Keratinocyte (primary cell): Measurements from ENCODE around the gene MRTFA. TPM values are rescaled to one million over a fixed set of nuclear protein-coding genes. Genes with fewer than 3 reads are reported as not detected.

Source experiments
- DNase-seq: peaks from one replicate; pipeline ENCODE4 v3.0.0-alpha.2; 2011; ENCODE audit warnings: low read depth, missing footprints, low spot score
- FAIRE-seq: peaks from 2 replicates; lab custom pipeline; 2011; peaks lifted over from hg19 to GRCh38; lab: Jason Lieb, UNC
- H2AFZ ChIP-seq: 2 replicates; pipeline ENCODE4 v1.6.0; 2012; ENCODE audit warnings: low read length, control low read depth, inconsistent platforms; ENCODE audit not compliant: control insufficient read depth
- H3K27ac ChIP-seq: 2 replicates; pipeline ENCODE4 v1.5.1; 2011; ENCODE audit warnings: low read length; ENCODE audit not compliant: control insufficient read depth, insufficient read depth
- H3K27me3 ChIP-seq: 3 replicates; pipeline ENCODE4 v1.6.0; 2011; ENCODE audit warnings: low read length; ENCODE audit not compliant: control insufficient read depth, insufficient read depth; ENCODE audit errors: extremely low read depth
- H3K36me3 ChIP-seq, 2 experiments: 2 replicates in 1 of 2; 3 replicates in 1 of 2; pipeline ENCODE4 v1.5.1; 2011; ENCODE audit warnings: low read length in 2 of 2, mild to moderate bottlenecking in 1 of 2; ENCODE audit not compliant: control insufficient read depth in 2 of 2, insufficient read depth in 2 of 2; ENCODE audit errors: extremely low read depth in 1 of 2
- H3K4me1 ChIP-seq: 3 replicates; pipeline ENCODE4 v1.5.1; 2011; ENCODE audit warnings: low read length; ENCODE audit not compliant: control insufficient read depth, insufficient read depth; ENCODE audit errors: extremely low read depth
- H3K4me2 ChIP-seq: 3 replicates; pipeline ENCODE4 v1.6.0; 2011; ENCODE audit warnings: low read depth, low read length; ENCODE audit not compliant: control insufficient read depth, insufficient read depth; ENCODE audit errors: extremely low read depth
- H3K4me3 ChIP-seq, 3 experiments: fragments of 200-600 bp in 1 of 3; sonication (generic) in 1 of 3; 2 replicates in 2 of 3; 3 replicates in 1 of 3; pipeline ENCODE4 v1.5.1; 2011 to 2016; ENCODE audit warnings: low read length in 3 of 3, mild to moderate bottlenecking in 3 of 3, control low read depth in 2 of 3, inconsistent platforms in 1 of 3, low read depth in 1 of 3, mixed read lengths in 1 of 3, mixed run types in 1 of 3, moderate library complexity in 1 of 3; ENCODE audit not compliant: control insufficient read depth in 2 of 3, insufficient read depth in 2 of 3; ENCODE audit errors: extremely low read depth in 1 of 3
- H3K79me2 ChIP-seq: 2 replicates; pipeline ENCODE4 v1.6.0; 2012; ENCODE audit warnings: low read length; ENCODE audit not compliant: control insufficient read depth, insufficient read depth
- H3K9ac ChIP-seq: 3 replicates; pipeline ENCODE4 v1.6.0; 2011; ENCODE audit warnings: low read length; ENCODE audit not compliant: control insufficient read depth, insufficient read depth; ENCODE audit errors: extremely low read depth
- H3K9me1 ChIP-seq: 3 replicates; pipeline ENCODE4 v1.6.0; 2011; ENCODE audit warnings: low read length; ENCODE audit not compliant: control insufficient read depth, insufficient read depth; ENCODE audit errors: extremely low read depth
- H3K9me3 ChIP-seq: 2 replicates; pipeline ENCODE4 v1.5.1; 2012; ENCODE audit warnings: low read depth, low read length; ENCODE audit not compliant: control insufficient read depth
- H4K20me1 ChIP-seq: 3 replicates; pipeline ENCODE4 v1.6.0; 2011; ENCODE audit warnings: low read length; ENCODE audit not compliant: control insufficient read depth, insufficient read depth; ENCODE audit errors: extremely low read depth
- CTCF ChIP-seq, 3 experiments: IDR thresholded peaks in 1 of 3; conservative IDR thresholded peaks in 1 of 3; optimal IDR thresholded peaks in 1 of 3; 2 replicates in 2 of 3; 3 replicates in 1 of 3; pipeline versions ENCODE3 to v1.5.1; 2011; ENCODE audit warnings: low read length in 3 of 3, mild to moderate bottlenecking in 3 of 3, moderate library complexity in 2 of 3, control low read depth in 1 of 3, inconsistent platforms in 1 of 3; ENCODE audit not compliant: insufficient read depth in 2 of 3; ENCODE audit errors: extremely low read depth in 1 of 3
- EZH2 ChIP-seq: IDR thresholded peaks from one replicate; pipeline ENCODE4 v1.6.1; 2012; ENCODE audit warnings: inconsistent platforms, mild to moderate bottlenecking, low read length, moderate library complexity
- dilution Hi-C: fragments of 300-500 bp; cut with MboI; formaldehyde crosslinking; loops from one replicate; pipeline ENCODE4 v1.7.0; 2020; ENCODE audit warnings: low sequenced_read_pairs; ENCODE audit not compliant: extremely low pct_ligation_motif_present
- polyA plus RNA-seq, 5 experiments: library from polyadenylated mRNA; depleted of rRNA in 3 of 5; stranded (reverse) in 3 of 5; stranded (forward) in 1 of 5; unstranded in 1 of 5; fragments of >200 nt; gene quantifications; 1 replicate in 1 of 5; 2 replicates in 3 of 5; 3 replicates in 1 of 5; pipeline versions ENCODE4 v1.2.1 to v1.2.3, GENCODE V29; 2011 to 2012; ENCODE audit warnings: missing spikeins in 2 of 5, low read depth in 1 of 5, low replicate concordance in 1 of 5

MRTFA gene
- polyA plus RNA-seq, 1 donor (not counting 4 experiments of a cell fraction or from before 2014, with no cell fraction given), result 6.5 TPM

- H2AFZ ChIP-seq, result no peak overlapping the region
- no peak overlapping the region for H3K27ac ChIP-seq
- TF ChIP-seq CTCF (optimal IDR thresholded peaks at IDR 0.05 in 1 of 3, IDR thresholded peaks at IDR 0.05 in 1 of 3, conservative IDR thresholded peaks at IDR 0.05 in 1 of 3; ENCODE audit: extremely low read depth in 1 of 3, insufficient read depth in 2 of 3, low read length in 3 of 3) (no peak), EZH2 (no peak)
- H3K9me3 ChIP-seq, result no peaks in the 10 kb centered on the region
- H3K9ac ChIP-seq, result no peak overlapping the region
- H4K20me1 ChIP-seq, result no peaks in the 10 kb centered on the region
- no peak overlapping the region for H3K4me3 ChIP-seq
- H3K9me1 ChIP-seq, result no peaks in the 10 kb centered on the region
- peaks cover 10% of the 10 kb centered on the region for H3K79me2 ChIP-seq
- H3K36me3 ChIP-seq, result peaks cover 31 to 42% of the 10 kb centered on the region in 2 experiments
- no peak for DNase-seq
- no peak for FAIRE-seq
- no peak overlapping the region for H3K4me2 ChIP-seq
- dilution Hi-C loops, result no loop called here
- H3K4me1 ChIP-seq, result no peaks in the 10 kb centered on the region
- H3K27me3 ChIP-seq, result no peaks in the 10 kb centered on the region
These were observed 204.4 kb downstream of the MRTFA start for GRCh38 chr22:40432157-40432556.

GRCh38 chr22:40430991-40431390 lies 205.5 kb downstream of the MRTFA start:
- Histone ChIP-seq H3K9me1 (no peaks in the 10 kb centered on the region), H3K9me3 (no peaks in the 10 kb centered on the region), H3K36me3 (peaks cover 40 to 49% of the 10 kb centered on the region in 2 experiments), H4K20me1 (no peaks in the 10 kb centered on the region), H3K4me2 (no peak overlapping the region), H2AFZ (no peak overlapping the region), H3K27me3 (no peaks in the 10 kb centered on the region), H3K27ac (no peak overlapping the region), H3K9ac (no peak overlapping the region), H3K4me1 (no peaks in the 10 kb centered on the region), H3K79me2 (peaks cover 5% of the 10 kb centered on the region), H3K4me3 (no peak overlapping the region)
- DNase-seq (no peak), FAIRE-seq (no peak)
- no peak for TF ChIP-seq EZH2
- no peak for TF ChIP-seq CTCF (optimal IDR thresholded peaks at IDR 0.05 in 1 of 3, IDR thresholded peaks at IDR 0.05 in 1 of 3, conservative IDR thresholded peaks at IDR 0.05 in 1 of 3; ENCODE audit: extremely low read depth in 1 of 3, insufficient read depth in 2 of 3, low read length in 3 of 3)
- dilution Hi-C loops, result no loop called here
